H1 (cell line): ENCODE results near the gene MAML3.

Experiments
- EP300 ChIP-seq, 2 experiments: IDR thresholded peaks; 1 replicate in 1 of 2; 2 replicates in 1 of 2; pipeline ENCODE4 v1.6.1; 2011 to 2012; ENCODE audit warnings: low read depth in 2 of 2, low read length in 2 of 2, mild to moderate bottlenecking in 2 of 2, borderline replicate concordance in 1 of 2, inconsistent platforms in 1 of 2, moderate library complexity in 1 of 2
- POLR2AphosphoS5 ChIP-seq: IDR thresholded peaks from 2 replicates; pipeline ENCODE4 v1.6.1; 2011; ENCODE audit warnings: low read depth, low read length
- SIN3A ChIP-seq, 2 experiments: IDR thresholded peaks in 1 of 2; conservative IDR thresholded peaks in 1 of 2; 2 replicates each; pipeline ENCODE4 v1.6.1; 2011 to 2012; ENCODE audit warnings: low read length in 2 of 2, improper control_type of control experiment in 1 of 2, low read depth in 1 of 2, mild to moderate bottlenecking in 1 of 2
- TAF1 ChIP-seq: IDR thresholded peaks from 2 replicates; pipeline ENCODE4 v1.6.1; 2011; ENCODE audit warnings: mild to moderate bottlenecking, low read depth, low read length
- TF ChIP-seq, protein P1 (sequence below): IDR thresholded peaks from 2 replicates; pipeline ENCODE4 v1.6.1; 2011; ENCODE audit warnings: low read depth, mild to moderate bottlenecking, low read length; ENCODE audit not compliant: insufficient read depth
- TF ChIP-seq, protein P2 (sequence below), 3 experiments: IDR thresholded peaks; 1 replicate in 2 of 3; 2 replicates in 1 of 3; pipeline versions ENCODE4 v1.5.1 to v1.6.1; 2011; ENCODE audit warnings: low read length in 3 of 3, mild to moderate bottlenecking in 3 of 3, inconsistent platforms in 2 of 3, low read depth in 1 of 3, moderate library complexity in 1 of 3; ENCODE audit not compliant: insufficient read depth in 1 of 3; ENCODE audit errors: control extremely low read depth in 1 of 3
- TF ChIP-seq, protein P3 (sequence below): IDR thresholded peaks from 2 replicates; pipeline ENCODE4 v1.6.1; 2011; ENCODE audit warnings: low read length, improper control_type of control experiment

DNA sequence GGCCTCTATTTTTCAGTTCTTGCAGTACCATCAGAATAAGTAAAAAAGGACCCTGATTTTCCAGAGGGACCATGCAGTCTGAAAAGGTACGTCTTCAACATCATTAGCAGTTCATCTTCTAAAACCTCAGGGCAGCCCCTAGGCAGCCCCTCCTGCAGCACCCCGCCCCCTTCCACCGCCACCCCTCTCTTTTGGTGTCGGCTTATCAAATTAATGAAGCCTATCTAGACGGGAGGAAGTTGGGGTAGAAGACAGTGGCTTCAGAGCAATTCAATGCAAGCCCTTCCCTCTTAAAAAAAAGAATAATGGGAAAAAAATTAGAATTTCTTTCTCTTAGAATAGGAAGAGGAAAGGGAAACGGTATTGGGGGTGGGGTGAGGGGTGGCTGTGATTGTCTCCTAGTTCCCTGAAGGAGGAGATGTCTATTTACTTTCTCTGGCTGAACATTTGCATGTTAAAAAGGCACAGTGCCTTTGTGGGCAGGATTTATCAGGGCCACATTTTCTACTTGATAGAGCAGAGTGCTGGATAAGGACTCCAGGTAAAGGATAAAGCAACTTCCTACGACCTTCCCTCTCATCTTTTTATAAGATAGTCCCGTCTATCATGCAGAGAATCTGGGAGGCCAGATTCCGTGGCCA lies 329.0 kb downstream of the MAML3 start:
- TF ChIP-seq, protein P1, sequence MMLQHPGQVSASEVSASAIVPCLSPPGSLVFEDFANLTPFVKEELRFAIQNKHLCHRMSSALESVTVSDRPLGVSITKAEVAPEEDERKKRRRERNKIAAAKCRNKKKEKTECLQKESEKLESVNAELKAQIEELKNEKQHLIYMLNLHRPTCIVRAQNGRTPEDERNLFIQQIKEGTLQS, result no peak
- TF ChIP-seq SIN3A (conservative IDR thresholded peaks at IDR 0.05 in 1 of 2, IDR thresholded peaks at IDR 0.05 in 1 of 2; ENCODE audit: low read depth in 1 of 2, low read length in 2 of 2) (no peak), TAF1 (no peak), EP300 (IDR thresholded peaks at IDR 0.05; ENCODE audit: borderline replicate concordance in 1 of 2, low read depth in 2 of 2, low read length in 2 of 2) (no peak), POLR2AphosphoS5 (no peak)
- TF ChIP-seq, protein P2, sequence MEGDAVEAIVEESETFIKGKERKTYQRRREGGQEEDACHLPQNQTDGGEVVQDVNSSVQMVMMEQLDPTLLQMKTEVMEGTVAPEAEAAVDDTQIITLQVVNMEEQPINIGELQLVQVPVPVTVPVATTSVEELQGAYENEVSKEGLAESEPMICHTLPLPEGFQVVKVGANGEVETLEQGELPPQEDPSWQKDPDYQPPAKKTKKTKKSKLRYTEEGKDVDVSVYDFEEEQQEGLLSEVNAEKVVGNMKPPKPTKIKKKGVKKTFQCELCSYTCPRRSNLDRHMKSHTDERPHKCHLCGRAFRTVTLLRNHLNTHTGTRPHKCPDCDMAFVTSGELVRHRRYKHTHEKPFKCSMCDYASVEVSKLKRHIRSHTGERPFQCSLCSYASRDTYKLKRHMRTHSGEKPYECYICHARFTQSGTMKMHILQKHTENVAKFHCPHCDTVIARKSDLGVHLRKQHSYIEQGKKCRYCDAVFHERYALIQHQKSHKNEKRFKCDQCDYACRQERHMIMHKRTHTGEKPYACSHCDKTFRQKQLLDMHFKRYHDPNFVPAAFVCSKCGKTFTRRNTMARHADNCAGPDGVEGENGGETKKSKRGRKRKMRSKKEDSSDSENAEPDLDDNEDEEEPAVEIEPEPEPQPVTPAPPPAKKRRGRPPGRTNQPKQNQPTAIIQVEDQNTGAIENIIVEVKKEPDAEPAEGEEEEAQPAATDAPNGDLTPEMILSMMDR (IDR thresholded peaks at IDR 0.05; ENCODE audit: control extremely low read depth in 1 of 3, insufficient read depth in 1 of 3, low read depth in 1 of 3, low read length in 3 of 3), result no peak
- TF ChIP-seq, protein P3, sequence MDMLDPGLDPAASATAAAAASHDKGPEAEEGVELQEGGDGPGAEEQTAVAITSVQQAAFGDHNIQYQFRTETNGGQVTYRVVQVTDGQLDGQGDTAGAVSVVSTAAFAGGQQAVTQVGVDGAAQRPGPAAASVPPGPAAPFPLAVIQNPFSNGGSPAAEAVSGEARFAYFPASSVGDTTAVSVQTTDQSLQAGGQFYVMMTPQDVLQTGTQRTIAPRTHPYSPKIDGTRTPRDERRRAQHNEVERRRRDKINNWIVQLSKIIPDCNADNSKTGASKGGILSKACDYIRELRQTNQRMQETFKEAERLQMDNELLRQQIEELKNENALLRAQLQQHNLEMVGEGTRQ, result no peak
